SK-N-SH treated with all-trans-retinoic acid at 6 μM for 48 hours (cell line): Measurements from ENCODE around the gene CPNE7.

Experiments
- CREB5 ChIP-seq: fragments of 250-450 bp; sonication (Bioruptor Pico); IDR thresholded peaks from 2 replicates; pipeline ENCODE4 v1.5.1; 2020; ENCODE audit warnings: low read depth, mild to moderate bottlenecking, moderate library complexity
- OSR1 ChIP-seq: fragments of 250-450 bp; sonication (Bioruptor Pico); IDR thresholded peaks from 2 replicates; pipeline ENCODE4 v1.8.0; 2022; ENCODE audit warnings: moderate library complexity, mild to moderate bottlenecking, inconsistent platforms
- PATZ1 ChIP-seq: fragments of 250-450 bp; sonication (Bioruptor Pico); IDR thresholded peaks from 2 replicates; pipeline ENCODE4 v1.8.0; 2020; ENCODE audit warnings: mild to moderate bottlenecking, moderate library complexity, borderline replicate concordance
- TCF4 ChIP-seq: fragments of 250-450 bp; sonication (Bioruptor Pico); IDR thresholded peaks from 2 replicates; pipeline ENCODE4 v1.8.0; 2021; ENCODE audit warnings: mild to moderate bottlenecking, moderate library complexity, borderline replicate concordance
- ZC3H10 ChIP-seq: fragments of 250-450 bp; sonication (Bioruptor Pico); IDR thresholded peaks from 2 replicates; pipeline ENCODE4 v1.5.1; 2021; ENCODE audit warnings: mild to moderate bottlenecking, moderate library complexity
- ZNF565 ChIP-seq: fragments of 450-650 bp; formaldehyde crosslinking; conservative IDR thresholded peaks from 2 replicates; pipeline ENCODE4 v1.5.0; 2020; ENCODE audit warnings: low read depth, mild to moderate bottlenecking, moderate library complexity
- ZNF8 ChIP-seq: fragments of 450-650 bp; formaldehyde crosslinking; IDR thresholded peaks from 2 replicates; pipeline ENCODE4 v1.5.0; 2020; ENCODE audit warnings: mild to moderate bottlenecking, moderate library complexity

GRCh38 chr16:89541792-89542191 lies 33.8 kb upstream of the CPNE7 start:
- TF ChIP-seq CREB5 (no peak), ZC3H10 (CRISPR knock-in tag) (no peak), PATZ1 (no peak), ZNF565 (CRISPR knock-in tag) (no peak), ZNF8 (CRISPR knock-in tag) (no peak), OSR1 (CRISPR knock-in tag) (no peak), TCF4 (no peak)
